ENCODE results near the gene SYP. TPM values are rescaled to one million over a fixed set of nuclear protein-coding genes. Genes with fewer than 3 reads are reported as not detected.

SYP gene
- total RNA-seq, 4 donors from 2014 or later = 0.30 to 1.6 (median 1.3) TPM; not detected in 1

- Histone ChIP-seq H3K27ac (no peak overlapping the region), H3K4me1 (peaks cover 8% of the 10 kb centered on the region), H3K36me3 (no peaks in the 10 kb centered on the region), H3K4me3 (peak overlapping the region; percentile 43), H3K27me3 (no peaks in the 10 kb centered on the region), H3K9me3 (no peaks in the 10 kb centered on the region)
- TF ChIP-seq POLR2A (IDR thresholded peaks at IDR 0.05) (no peak), EP300 (IDR thresholded peaks at IDR 0.05) (no peak), CTCF (IDR thresholded peaks at IDR 0.05) (no peak), POLR2AphosphoS5 (IDR thresholded peaks at IDR 0.05) (no peak)
- DNase-seq (ENCODE audit: low spot score in 2 of 2) = peak in 1 of 2 donors; percentile 81
- 49% methylated on average over 16 of the region's 44 CpGs for WGBS
These were observed 30.7 kb upstream of the SYP start for GRCh38 chrX:49230500-49231232.

- no peaks in the 10 kb centered on the region for H3K27me3 ChIP-seq
- H3K36me3 ChIP-seq = no peaks in the 10 kb centered on the region
- TF ChIP-seq EP300 (IDR thresholded peaks at IDR 0.05) = no peak
- TF ChIP-seq CTCF (IDR thresholded peaks at IDR 0.05) = no peak
- TF ChIP-seq POLR2AphosphoS5 (IDR thresholded peaks at IDR 0.05) = no peak
- TF ChIP-seq POLR2A (IDR thresholded peaks at IDR 0.05) = no peak
- H3K4me3 ChIP-seq = no peak overlapping the region
- WGBS = 83% methylated on average over 17 of the region's 17 CpGs
- no peak for DNase-seq (ENCODE audit: low spot score in 2 of 2)
- no peaks in the 10 kb centered on the region for H3K9me3 ChIP-seq
- H3K4me1 ChIP-seq = peaks cover 8% of the 10 kb centered on the region
- no peak overlapping the region for H3K27ac ChIP-seq
These were observed 28.2 kb upstream of the SYP start for GRCh38 chrX:49228185-49228584.

- H3K36me3 ChIP-seq = no peaks in the 10 kb centered on the region
- TF ChIP-seq POLR2A (IDR thresholded peaks at IDR 0.05) = no peak
- TF ChIP-seq EP300 (IDR thresholded peaks at IDR 0.05) = no peak
- no peak for TF ChIP-seq POLR2AphosphoS5 (IDR thresholded peaks at IDR 0.05)
- no peak for TF ChIP-seq CTCF (IDR thresholded peaks at IDR 0.05)
- H3K27ac ChIP-seq = no peak overlapping the region
- peaks cover 8% of the 10 kb centered on the region for H3K4me1 ChIP-seq
- no peaks in the 10 kb centered on the region for H3K9me3 ChIP-seq
- H3K27me3 ChIP-seq = no peaks in the 10 kb centered on the region
- no peak for DNase-seq (ENCODE audit: low spot score in 2 of 2)
- H3K4me3 ChIP-seq = no peak overlapping the region
- 75% methylated on average over 2 of the region's 2 CpGs for WGBS
These were observed 27.7 kb upstream of the SYP start for GRCh38 chrX:49227726-49228125.

- no peak for TF ChIP-seq CTCF (IDR thresholded peaks at IDR 0.05)
- TF ChIP-seq POLR2A (IDR thresholded peaks at IDR 0.05) = no peak
- no peak for TF ChIP-seq EP300 (IDR thresholded peaks at IDR 0.05)
- no peak for TF ChIP-seq POLR2AphosphoS5 (IDR thresholded peaks at IDR 0.05)
- Histone ChIP-seq H3K36me3 (no peaks in the 10 kb centered on the region), H3K27ac (no peak overlapping the region), H3K4me3 (no peak overlapping the region), H3K27me3 (no peaks in the 10 kb centered on the region), H3K4me1 (peaks cover 8% of the 10 kb centered on the region), H3K9me3 (no peaks in the 10 kb centered on the region)
- 93% methylated on average over 9 of the region's 9 CpGs for WGBS
- DNase-seq (ENCODE audit: low spot score in 2 of 2) = no peak
These were observed 27.0 kb upstream of the SYP start for GRCh38 chrX:49226946-49227345.

- Histone ChIP-seq H3K27ac (no peak overlapping the region), H3K27me3 (no peaks in the 10 kb centered on the region), H3K9me3 (no peaks in the 10 kb centered on the region), H3K36me3 (no peaks in the 10 kb centered on the region), H3K4me1 (peaks cover 8% of the 10 kb centered on the region), H3K4me3 (no peak overlapping the region)
- TF ChIP-seq EP300 (IDR thresholded peaks at IDR 0.05) (no peak), POLR2A (IDR thresholded peaks at IDR 0.05) (no peak), POLR2AphosphoS5 (IDR thresholded peaks at IDR 0.05) (no peak), CTCF (IDR thresholded peaks at IDR 0.05) (no peak)
- WGBS = 80% methylated on average over 14 of the region's 14 CpGs
- no peak for DNase-seq (ENCODE audit: low spot score in 2 of 2)
These were observed 25.9 kb upstream of the SYP start for GRCh38 chrX:49225858-49226257.

All from suprapubic skin (tissue), 4 donors.